Measurements from ENCODE around the gene NPLOC4.

- TF ChIP-seq, protein P1, sequence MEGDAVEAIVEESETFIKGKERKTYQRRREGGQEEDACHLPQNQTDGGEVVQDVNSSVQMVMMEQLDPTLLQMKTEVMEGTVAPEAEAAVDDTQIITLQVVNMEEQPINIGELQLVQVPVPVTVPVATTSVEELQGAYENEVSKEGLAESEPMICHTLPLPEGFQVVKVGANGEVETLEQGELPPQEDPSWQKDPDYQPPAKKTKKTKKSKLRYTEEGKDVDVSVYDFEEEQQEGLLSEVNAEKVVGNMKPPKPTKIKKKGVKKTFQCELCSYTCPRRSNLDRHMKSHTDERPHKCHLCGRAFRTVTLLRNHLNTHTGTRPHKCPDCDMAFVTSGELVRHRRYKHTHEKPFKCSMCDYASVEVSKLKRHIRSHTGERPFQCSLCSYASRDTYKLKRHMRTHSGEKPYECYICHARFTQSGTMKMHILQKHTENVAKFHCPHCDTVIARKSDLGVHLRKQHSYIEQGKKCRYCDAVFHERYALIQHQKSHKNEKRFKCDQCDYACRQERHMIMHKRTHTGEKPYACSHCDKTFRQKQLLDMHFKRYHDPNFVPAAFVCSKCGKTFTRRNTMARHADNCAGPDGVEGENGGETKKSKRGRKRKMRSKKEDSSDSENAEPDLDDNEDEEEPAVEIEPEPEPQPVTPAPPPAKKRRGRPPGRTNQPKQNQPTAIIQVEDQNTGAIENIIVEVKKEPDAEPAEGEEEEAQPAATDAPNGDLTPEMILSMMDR (IDR thresholded peaks at IDR 0.05; ENCODE audit: borderline replicate concordance, extremely low read depth, low read length, poor library complexity, severe bottlenecking): no peak
- no peak for TF ChIP-seq EZH2 (IDR thresholded peaks at IDR 0.05; ENCODE audit: borderline replicate concordance, low read depth, low read length, severe bottlenecking)
These were observed 100.3 kb downstream of the NPLOC4 start for GRCh38 chr17:81536299-81537290.

All from DND-41 (cell line).